A673 (cell line): ENCODE measurements around the gene CTNNA3.
"Not testable (repeated sequence)": the region's sequence is repeated elsewhere in the genome, so short reads cannot be mapped to it uniquely, and the experiment has no call there.

ENCODE experiments used
- CTCF ChIP-seq: fragments of 300-800, 200-600 bp; sonication (generic); conservative IDR thresholded peaks from 2 replicates; pipeline ENCODE4 v1.5.1; 2017; ENCODE audit warnings: low read depth, mild to moderate bottlenecking, antibody characterized with exemption, low read length, moderate library complexity, mixed read lengths
- EZH2 ChIP-seq: fragments of 200-600 bp; sonication (generic); IDR thresholded peaks from 2 replicates; pipeline ENCODE4 v1.6.1; 2017; ENCODE audit warnings: borderline replicate concordance, low read depth, mild to moderate bottlenecking, mixed read lengths, antibody characterized with exemption, low read length; ENCODE audit not compliant: poor library complexity, severe bottlenecking

GRCh38 chr10:66335753-66336152 is 1360.2 kb downstream of the CTNNA3 start:
- not testable (repeated sequence) for TF ChIP-seq CTCF, EZH2
